Keratinocyte (primary cell): ENCODE results near the gene RIPPLY1. TPM values are rescaled to one million over a fixed set of nuclear protein-coding genes. Genes with fewer than 3 reads are reported as not detected.

Experiments
- DNase-seq: peaks from one replicate; pipeline ENCODE4 v3.0.0-alpha.2; 2011; ENCODE audit warnings: low read depth, missing footprints, low spot score
- FAIRE-seq: peaks from 2 replicates; lab custom pipeline; 2011; peaks lifted over from hg19 to GRCh38; lab: Jason Lieb, UNC
- H2AFZ ChIP-seq: 2 replicates; pipeline ENCODE4 v1.6.0; 2012; ENCODE audit warnings: low read length, control low read depth, inconsistent platforms; ENCODE audit not compliant: control insufficient read depth
- H3K27ac ChIP-seq: 2 replicates; pipeline ENCODE4 v1.5.1; 2011; ENCODE audit warnings: low read length; ENCODE audit not compliant: control insufficient read depth, insufficient read depth
- H3K27me3 ChIP-seq: 3 replicates; pipeline ENCODE4 v1.6.0; 2011; ENCODE audit warnings: low read length; ENCODE audit not compliant: control insufficient read depth, insufficient read depth; ENCODE audit errors: extremely low read depth
- H3K36me3 ChIP-seq, 2 experiments: 2 replicates in 1 of 2; 3 replicates in 1 of 2; pipeline ENCODE4 v1.5.1; 2011; ENCODE audit warnings: low read length in 2 of 2, mild to moderate bottlenecking in 1 of 2; ENCODE audit not compliant: control insufficient read depth in 2 of 2, insufficient read depth in 2 of 2; ENCODE audit errors: extremely low read depth in 1 of 2
- H3K4me1 ChIP-seq: 3 replicates; pipeline ENCODE4 v1.5.1; 2011; ENCODE audit warnings: low read length; ENCODE audit not compliant: control insufficient read depth, insufficient read depth; ENCODE audit errors: extremely low read depth
- H3K4me2 ChIP-seq: 3 replicates; pipeline ENCODE4 v1.6.0; 2011; ENCODE audit warnings: low read depth, low read length; ENCODE audit not compliant: control insufficient read depth, insufficient read depth; ENCODE audit errors: extremely low read depth
- H3K4me3 ChIP-seq, 3 experiments: fragments of 200-600 bp in 1 of 3; sonication (generic) in 1 of 3; 2 replicates in 2 of 3; 3 replicates in 1 of 3; pipeline ENCODE4 v1.5.1; 2011 to 2016; ENCODE audit warnings: low read length in 3 of 3, mild to moderate bottlenecking in 3 of 3, control low read depth in 2 of 3, inconsistent platforms in 1 of 3, low read depth in 1 of 3, mixed read lengths in 1 of 3, mixed run types in 1 of 3, moderate library complexity in 1 of 3; ENCODE audit not compliant: control insufficient read depth in 2 of 3, insufficient read depth in 2 of 3; ENCODE audit errors: extremely low read depth in 1 of 3
- H3K79me2 ChIP-seq: 2 replicates; pipeline ENCODE4 v1.6.0; 2012; ENCODE audit warnings: low read length; ENCODE audit not compliant: control insufficient read depth, insufficient read depth
- H3K9ac ChIP-seq: 3 replicates; pipeline ENCODE4 v1.6.0; 2011; ENCODE audit warnings: low read length; ENCODE audit not compliant: control insufficient read depth, insufficient read depth; ENCODE audit errors: extremely low read depth
- H3K9me1 ChIP-seq: 3 replicates; pipeline ENCODE4 v1.6.0; 2011; ENCODE audit warnings: low read length; ENCODE audit not compliant: control insufficient read depth, insufficient read depth; ENCODE audit errors: extremely low read depth
- H3K9me3 ChIP-seq: 2 replicates; pipeline ENCODE4 v1.5.1; 2012; ENCODE audit warnings: low read depth, low read length; ENCODE audit not compliant: control insufficient read depth
- H4K20me1 ChIP-seq: 3 replicates; pipeline ENCODE4 v1.6.0; 2011; ENCODE audit warnings: low read length; ENCODE audit not compliant: control insufficient read depth, insufficient read depth; ENCODE audit errors: extremely low read depth
- EZH2 ChIP-seq: IDR thresholded peaks from one replicate; pipeline ENCODE4 v1.6.1; 2012; ENCODE audit warnings: inconsistent platforms, mild to moderate bottlenecking, low read length, moderate library complexity
- dilution Hi-C: fragments of 300-500 bp; cut with MboI; formaldehyde crosslinking; loops from one replicate; pipeline ENCODE4 v1.7.0; 2020; ENCODE audit warnings: low sequenced_read_pairs; ENCODE audit not compliant: extremely low pct_ligation_motif_present
- polyA plus RNA-seq, 5 experiments: library from polyadenylated mRNA; depleted of rRNA in 3 of 5; stranded (reverse) in 3 of 5; stranded (forward) in 1 of 5; unstranded in 1 of 5; fragments of >200 nt; gene quantifications; 1 replicate in 1 of 5; 2 replicates in 3 of 5; 3 replicates in 1 of 5; pipeline versions ENCODE4 v1.2.1 to v1.2.3, GENCODE V29; 2011 to 2012; ENCODE audit warnings: missing spikeins in 2 of 5, low read depth in 1 of 5, low replicate concordance in 1 of 5
- TF ChIP-seq, protein P1 (sequence below), 3 experiments: IDR thresholded peaks in 1 of 3; conservative IDR thresholded peaks in 1 of 3; optimal IDR thresholded peaks in 1 of 3; 2 replicates in 2 of 3; 3 replicates in 1 of 3; pipeline versions ENCODE3 to v1.5.1; 2011; ENCODE audit warnings: low read length in 3 of 3, mild to moderate bottlenecking in 3 of 3, moderate library complexity in 2 of 3, control low read depth in 1 of 3, inconsistent platforms in 1 of 3; ENCODE audit not compliant: insufficient read depth in 2 of 3; ENCODE audit errors: extremely low read depth in 1 of 3

RIPPLY1 gene
- polyA plus RNA-seq, 1 donor (not counting 4 experiments of a cell fraction or from before 2014, with no cell fraction given): not detected

DNA sequence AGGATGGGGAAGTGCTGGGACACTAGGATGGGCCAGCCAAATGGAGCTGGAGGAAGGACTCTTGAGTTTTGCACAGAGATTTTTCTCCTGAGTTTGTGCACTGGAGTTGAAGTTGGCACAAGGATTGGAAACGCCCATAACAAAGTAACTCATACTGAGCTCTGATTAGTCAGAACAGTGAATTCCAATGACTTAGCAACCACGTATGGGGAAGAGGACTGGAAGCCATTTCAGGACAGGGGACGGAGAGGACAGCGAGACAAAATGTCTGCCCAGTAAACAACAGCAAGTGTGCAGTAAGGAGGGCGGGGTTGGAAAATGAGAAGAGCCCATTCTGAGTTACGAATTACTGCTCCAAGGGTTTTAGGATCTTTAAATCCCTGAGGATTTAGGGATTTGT, 5.9 kb downstream of the RIPPLY1 start:
- Histone ChIP-seq H3K27me3 (no peaks in the 10 kb centered on the region), H3K79me2 (no peaks in the 10 kb centered on the region), H3K4me2 (no peak overlapping the region), H4K20me1 (no peaks in the 10 kb centered on the region), H3K9me3 (no peaks in the 10 kb centered on the region), H3K36me3 (no peaks in the 10 kb centered on the region), H3K9ac (no peak overlapping the region), H3K4me1 (peaks cover 13% of the 10 kb centered on the region), H3K27ac (no peak overlapping the region), H2AFZ (peak overlapping the region; percentile 3), H3K9me1 (no peaks in the 10 kb centered on the region), H3K4me3 (no peak overlapping the region)
- FAIRE-seq (peak; percentile 5), DNase-seq (no peak)
- TF ChIP-seq, protein P1, sequence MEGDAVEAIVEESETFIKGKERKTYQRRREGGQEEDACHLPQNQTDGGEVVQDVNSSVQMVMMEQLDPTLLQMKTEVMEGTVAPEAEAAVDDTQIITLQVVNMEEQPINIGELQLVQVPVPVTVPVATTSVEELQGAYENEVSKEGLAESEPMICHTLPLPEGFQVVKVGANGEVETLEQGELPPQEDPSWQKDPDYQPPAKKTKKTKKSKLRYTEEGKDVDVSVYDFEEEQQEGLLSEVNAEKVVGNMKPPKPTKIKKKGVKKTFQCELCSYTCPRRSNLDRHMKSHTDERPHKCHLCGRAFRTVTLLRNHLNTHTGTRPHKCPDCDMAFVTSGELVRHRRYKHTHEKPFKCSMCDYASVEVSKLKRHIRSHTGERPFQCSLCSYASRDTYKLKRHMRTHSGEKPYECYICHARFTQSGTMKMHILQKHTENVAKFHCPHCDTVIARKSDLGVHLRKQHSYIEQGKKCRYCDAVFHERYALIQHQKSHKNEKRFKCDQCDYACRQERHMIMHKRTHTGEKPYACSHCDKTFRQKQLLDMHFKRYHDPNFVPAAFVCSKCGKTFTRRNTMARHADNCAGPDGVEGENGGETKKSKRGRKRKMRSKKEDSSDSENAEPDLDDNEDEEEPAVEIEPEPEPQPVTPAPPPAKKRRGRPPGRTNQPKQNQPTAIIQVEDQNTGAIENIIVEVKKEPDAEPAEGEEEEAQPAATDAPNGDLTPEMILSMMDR (optimal IDR thresholded peaks at IDR 0.05 in 1 of 3, IDR thresholded peaks at IDR 0.05 in 1 of 3, conservative IDR thresholded peaks at IDR 0.05 in 1 of 3; ENCODE audit: extremely low read depth in 1 of 3, insufficient read depth in 2 of 3, low read length in 3 of 3): no peak
- no peak for TF ChIP-seq EZH2
- dilution Hi-C loops: no loop called here

DNA sequence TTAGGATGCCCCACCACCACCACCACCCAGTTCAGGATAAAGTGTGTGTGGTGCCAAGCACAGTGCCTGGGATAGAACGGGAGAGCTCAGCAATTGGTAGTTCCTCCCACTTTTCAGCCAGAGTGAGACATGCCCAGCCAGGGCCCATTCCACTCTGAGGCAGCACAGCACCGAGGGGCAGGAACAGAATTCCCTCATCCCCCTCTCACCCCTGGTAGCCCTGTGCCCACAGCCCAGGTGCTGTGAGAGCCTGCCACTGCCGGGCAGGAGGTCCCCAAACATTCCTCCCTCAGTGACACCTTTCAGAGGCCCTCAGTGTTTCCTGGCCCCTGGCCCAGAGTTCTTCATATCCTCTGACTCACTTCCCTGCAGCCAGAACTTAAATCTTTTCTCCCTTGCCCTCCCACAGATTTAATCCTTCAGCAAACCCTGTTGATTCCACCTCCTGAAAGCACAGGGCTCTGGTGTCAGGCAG, 8.1 kb downstream of the RIPPLY1 start:
- Histone ChIP-seq H3K4me1 (peaks cover 13% of the 10 kb centered on the region), H2AFZ (no peak overlapping the region), H3K27me3 (no peaks in the 10 kb centered on the region), H3K36me3 (no peaks in the 10 kb centered on the region), H3K4me3 (no peak overlapping the region), H3K79me2 (no peaks in the 10 kb centered on the region), H3K4me2 (peak overlapping the region; percentile 46), H3K9me3 (no peaks in the 10 kb centered on the region), H3K27ac (no peak overlapping the region), H3K9me1 (no peaks in the 10 kb centered on the region), H4K20me1 (no peaks in the 10 kb centered on the region), H3K9ac (no peak overlapping the region)
- peak; percentile 87 for FAIRE-seq
- dilution Hi-C loops: no loop called here
- TF ChIP-seq, protein P1 (optimal IDR thresholded peaks at IDR 0.05 in 1 of 3, IDR thresholded peaks at IDR 0.05 in 1 of 3, conservative IDR thresholded peaks at IDR 0.05 in 1 of 3; ENCODE audit: extremely low read depth in 1 of 3, insufficient read depth in 2 of 3, low read length in 3 of 3): no peak
- DNase-seq: no peak
